Smooth muscle cell (in vitro differentiated cells): Measurements from ENCODE around the gene SULT1A1. TPM values are rescaled to one million over a fixed set of nuclear protein-coding genes. Genes with fewer than 3 reads are reported as not detected.
"Not testable (repeated sequence)": the region's sequence is repeated elsewhere in the genome, so short reads cannot be mapped to it uniquely, and the experiment has no call there.

Experiments
- DNase-seq: peaks from one replicate; lab custom pipeline; 2025; ENCODE audit not compliant: unreplicated experiment; lab: John Stamatoyannopoulos, UW
- H2AFZ ChIP-seq: fragments of 200-600 bp; sonication (generic); 2 replicates; pipeline ENCODE4 v1.6.0; 2016; ENCODE audit warnings: antibody characterized with exemption, low read depth, mild to moderate bottlenecking
- H3F3A ChIP-seq: fragments of 200-600 bp; sonication (generic); 2 replicates; pipeline ENCODE4 v1.6.0; 2017; ENCODE audit warnings: antibody characterized with exemption, low read depth
- H3K27ac ChIP-seq: fragments of 200-600 bp; sonication (generic); 2 replicates; pipeline ENCODE4 v1.5.1; 2016; ENCODE audit warnings: low read depth, mild to moderate bottlenecking
- H3K27me3 ChIP-seq: fragments of 200-600 bp; sonication (generic); 2 replicates; pipeline ENCODE4 v1.6.1; 2016; ENCODE audit warnings: low read depth, mild to moderate bottlenecking
- H3K36me3 ChIP-seq: fragments of 200-600 bp; sonication (generic); 2 replicates; pipeline ENCODE4 v1.5.1; 2016; ENCODE audit warnings: low read depth
- H3K4me1 ChIP-seq: fragments of 200-600 bp; sonication (generic); 2 replicates; pipeline ENCODE4 v1.5.1; 2016; ENCODE audit warnings: low read depth
- H3K4me2 ChIP-seq: fragments of 200-600 bp; sonication (generic); 2 replicates; pipeline ENCODE4 v1.6.0; 2016; ENCODE audit warnings: mild to moderate bottlenecking
- H3K4me3 ChIP-seq: fragments of 200-600 bp; sonication (generic); 2 replicates; pipeline ENCODE4 v1.5.1; 2016; ENCODE audit warnings: mild to moderate bottlenecking
- H3K79me2 ChIP-seq: fragments of 200-600 bp; sonication (generic); 2 replicates; pipeline ENCODE4 v1.6.0; 2016; ENCODE audit warnings: low read depth, mild to moderate bottlenecking
- H3K9ac ChIP-seq: fragments of 200-600 bp; sonication (generic); 2 replicates; pipeline ENCODE4 v1.6.0; 2016; ENCODE audit warnings: low read depth
- H3K9me3 ChIP-seq: fragments of 200-600 bp; sonication (generic); replicated peaks from 2 replicates; pipeline ENCODE4 v1.5.1; 2016; ENCODE audit warnings: low read depth
- H4K20me1 ChIP-seq: fragments of 200-600 bp; sonication (generic); 2 replicates; pipeline ENCODE4 v1.6.0; 2016; ENCODE audit warnings: low read depth
- CTCF ChIP-seq: fragments of 200-600 bp; sonication (generic); IDR thresholded peaks from 2 replicates; pipeline ENCODE4 v1.5.1; 2017; ENCODE audit warnings: borderline replicate concordance, mild to moderate bottlenecking, antibody characterized with exemption; ENCODE audit not compliant: insufficient read depth, poor library complexity, severe bottlenecking
- WGBS: methylation state at CpG from one replicate; pipeline ENCODE4 v1.1.7; 2016; ENCODE audit warnings: low lambda C conversion rate; 5-methylcytosine and 5-hydroxymethylcytosine counted together
- polyA plus RNA-seq: library from polyadenylated mRNA; unstranded; fragments of >200 nt; fragmentation: Nextera tagmentation; extraction: Ambion mirVana; gene quantifications from 2 replicates; pipeline ENCODE4 v1.2.1, GENCODE V29; 2016
- total RNA-seq: library from RNA; depleted of rRNA; stranded (reverse); fragments of >200 nt; gene quantifications from 2 replicates; pipeline ENCODE4 v1.2.3, GENCODE V29; 2014

Gene SULT1A1
- 0.09 TPM in 1 of 2 replicates, not detected in the other for total RNA-seq
- 0.72 and 1.3 TPM in 2 replicates for polyA plus RNA-seq

- no peak within 1 kb of the TSS for H3K9ac ChIP-seq
- TF ChIP-seq CTCF, result no peak
- H4K20me1 ChIP-seq, result no peaks in the 10 kb centered on the region
- H3K36me3 ChIP-seq, result no peaks in the 10 kb centered on the region
- no peak for DNase-seq
- H3K27me3 ChIP-seq, result no peaks in the 10 kb centered on the region
- H3K9me3 ChIP-seq, result no peaks in the 10 kb centered on the region
- H3K4me1 ChIP-seq, result no peaks in the 10 kb centered on the region
- H3K27ac ChIP-seq, result no peak within 1 kb of the TSS
- no peaks in the 10 kb centered on the region for H3F3A ChIP-seq
- no peaks in the 10 kb centered on the region for H3K79me2 ChIP-seq
- H3K4me3 ChIP-seq, result no peak within 1 kb of the TSS
- no peak within 1 kb of the TSS for H2AFZ ChIP-seq
- 70% methylated on average over 10 of the region's 11 CpGs for WGBS
- no peak within 1 kb of the TSS for H3K4me2 ChIP-seq
Measured at GRCh38 chr16:28609631-28610594, at the start of gene SULT1A1. Gene SULT1A1 (minus strand): TSS chr16:28610044. CDS start chr16:28608855, 1,189 bp downstream.

- not testable (repeated sequence) for H3K27me3 ChIP-seq, H3K79me2 ChIP-seq, H3K9me3 ChIP-seq, H3K27ac ChIP-seq, H2AFZ ChIP-seq, H3K4me1 ChIP-seq, H3K4me3 ChIP-seq, H3K36me3 ChIP-seq, DNase-seq, H3K9ac ChIP-seq, H3F3A ChIP-seq, H4K20me1 ChIP-seq, H3K4me2 ChIP-seq
- 82% methylated on average over 2 of the region's 2 CpGs for WGBS
Measured at GRCh38 chr16:28639959-28640358, 30.1 kb upstream of the SULT1A1 start.

- not testable (repeated sequence) for H3K9me3 ChIP-seq, H2AFZ ChIP-seq, H3K27ac ChIP-seq
Measured at GRCh38 chr16:28638359-28638758, 28.5 kb upstream of the SULT1A1 start.

GRCh38 chr16:28637765-28638164 is 27.9 kb upstream of the SULT1A1 start, which contains the start of gene NPIPB8:
Gene NPIPB8 (plus strand): TSS chr16:28638065. CDS start chr16:28638361, 296 bp downstream.
- H3F3A ChIP-seq, H3K27me3 ChIP-seq, H3K4me2 ChIP-seq, H3K4me3 ChIP-seq, H3K9ac ChIP-seq, H3K9me3 ChIP-seq, H3K79me2 ChIP-seq, H2AFZ ChIP-seq, H4K20me1 ChIP-seq, H3K4me1 ChIP-seq, H3K36me3 ChIP-seq, DNase-seq, H3K27ac ChIP-seq: not testable (repeated sequence)
- WGBS, result no CpG with 5 or more reads among the region's 1 CpG

More at GRCh38 chr16:28638359-28638758, 28.5 kb upstream of the SULT1A1 start:
- H3K27me3 ChIP-seq, H3K4me1 ChIP-seq, H4K20me1 ChIP-seq, H3K4me2 ChIP-seq, H3K9ac ChIP-seq, H3K4me3 ChIP-seq, H3K79me2 ChIP-seq, H3F3A ChIP-seq, H3K36me3 ChIP-seq, DNase-seq: not testable (repeated sequence)
- WGBS, result 85% methylated on average over 4 of the region's 5 CpGs

GRCh38 chr16:28636093-28636823 is 26.4 kb upstream of the SULT1A1 start:
- not testable (repeated sequence) for DNase-seq, H3K79me2 ChIP-seq, H4K20me1 ChIP-seq, H3K9me3 ChIP-seq, H3K27me3 ChIP-seq, H3K9ac ChIP-seq, H3K4me1 ChIP-seq, H2AFZ ChIP-seq, H3K36me3 ChIP-seq, H3F3A ChIP-seq, H3K4me2 ChIP-seq, H3K4me3 ChIP-seq
- peak overlapping the region; percentile 55 for H3K27ac ChIP-seq
- WGBS, result 17% methylated on average over 5 of the region's 5 CpGs

GRCh38 chr16:28630905-28631304 is 21.1 kb upstream of the SULT1A1 start:
- not testable (repeated sequence) for H3K4me1 ChIP-seq, DNase-seq, H4K20me1 ChIP-seq, H2AFZ ChIP-seq, H3K36me3 ChIP-seq, H3K9me3 ChIP-seq, H3K4me2 ChIP-seq, H3F3A ChIP-seq, H3K27me3 ChIP-seq, H3K27ac ChIP-seq, H3K9ac ChIP-seq, H3K4me3 ChIP-seq, H3K79me2 ChIP-seq
- WGBS, result 86% methylated on average over 5 of the region's 5 CpGs
